ENCODE data around the gene GOLGA1.

GOLGA1 gene

GRCh38 chr9:124882231-124882630, 58.7 kb downstream of the GOLGA1 start:
- DNase-seq (ENCODE audit: low read depth in 2 of 2), result no peak

- no peak for DNase-seq (ENCODE audit: low read depth in 2 of 2)
Measured at GRCh38 chr9:124881138-124881743, 59.6 kb downstream of the GOLGA1 start.

GRCh38 chr9:124880501-124880900, 60.4 kb downstream of the GOLGA1 start:
- no peak for DNase-seq (ENCODE audit: low read depth in 2 of 2)

GRCh38 chr9:124879226-124879625, 61.7 kb downstream of the GOLGA1 start:
- no peak for DNase-seq (ENCODE audit: low read depth in 2 of 2)

- DNase-seq (ENCODE audit: low read depth in 2 of 2), result no peak
Measured at GRCh38 chr9:124878518-124878917, 62.4 kb downstream of the GOLGA1 start.

GRCh38 chr9:124878021-124878420, 62.9 kb downstream of the GOLGA1 start:
- no peak for DNase-seq (ENCODE audit: low read depth in 2 of 2)

GRCh38 chr9:124877021-124877782, 63.7 kb downstream of the GOLGA1 start:
- no peak for DNase-seq (ENCODE audit: low read depth in 2 of 2)

- no peak for DNase-seq (ENCODE audit: low read depth in 2 of 2)
Measured at GRCh38 chr9:124875501-124875900, 65.4 kb downstream of the GOLGA1 start.

- DNase-seq (ENCODE audit: low read depth in 2 of 2), result no peak
Measured at GRCh38 chr9:124873664-124874063, 67.2 kb downstream of the GOLGA1 start.

- DNase-seq (ENCODE audit: low read depth in 2 of 2), result no peak
Measured at GRCh38 chr9:124871156-124871561, 69.7 kb downstream of the GOLGA1 start.

- no peak for DNase-seq (ENCODE audit: low read depth in 2 of 2)
Measured at GRCh38 chr9:124870723-124871122, 70.2 kb downstream of the GOLGA1 start.

- no peak for DNase-seq (ENCODE audit: low read depth in 2 of 2)
Measured at GRCh38 chr9:124869986-124870560, 70.8 kb downstream of the GOLGA1 start.

GRCh38 chr9:124869466-124869985, 71.4 kb downstream of the GOLGA1 start:
- no peak for DNase-seq (ENCODE audit: low read depth in 2 of 2)

- DNase-seq (ENCODE audit: low read depth in 2 of 2), result peak; percentile 42 to 45
Measured at GRCh38 chr9:124868511-124869465, 72.1 kb downstream of the GOLGA1 start.

GRCh38 chr9:124863371-124863871, 77.5 kb downstream of the GOLGA1 start:
- no peak for DNase-seq (ENCODE audit: low read depth in 2 of 2)

- DNase-seq (ENCODE audit: low read depth in 2 of 2), result peak; percentile 83 to 84
Measured at GRCh38 chr9:124861342-124862229, 79.3 kb downstream of the GOLGA1 start, which contains the start of the genes ARPC5L and RPL35. Gene ARPC5L (plus strand): TSS chr9:124862130. CDS start chr9:124869291, 7,161 bp downstream. Gene RPL35 (minus strand): TSS chr9:124861957. CDS start chr9:124861912, 45 bp downstream.

- no peak for DNase-seq (ENCODE audit: low read depth in 2 of 2)
Measured at GRCh38 chr9:124860582-124861341, 80.1 kb downstream of the GOLGA1 start.

GRCh38 chr9:124859803-124860581, 80.9 kb downstream of the GOLGA1 start:
- DNase-seq (ENCODE audit: low read depth in 2 of 2), result no peak
